GM19035 (cell line): ENCODE data around the gene TNFSF13.
"Not testable (repeated sequence)": the region's sequence is repeated elsewhere in the genome, so short reads cannot be mapped to it uniquely, and the experiment has no call there.

ENCODE experiments used
- ATAC-seq: cut with Tn5 transposase; IDR thresholded peaks from one replicate; pipeline ENCODE4 v1.9.1; 2021; ENCODE audit not compliant: unreplicated experiment

The TNFSF13 gene

GRCh38 chr17:7589891-7590691 lies 31.5 kb downstream of the TNFSF13 start, which contains the start of gene SOX15:
Gene SOX15 (minus strand): TSS chr17:7590094. CDS start chr17:7589676, 418 bp downstream.
- no peak for ATAC-seq

DNA sequence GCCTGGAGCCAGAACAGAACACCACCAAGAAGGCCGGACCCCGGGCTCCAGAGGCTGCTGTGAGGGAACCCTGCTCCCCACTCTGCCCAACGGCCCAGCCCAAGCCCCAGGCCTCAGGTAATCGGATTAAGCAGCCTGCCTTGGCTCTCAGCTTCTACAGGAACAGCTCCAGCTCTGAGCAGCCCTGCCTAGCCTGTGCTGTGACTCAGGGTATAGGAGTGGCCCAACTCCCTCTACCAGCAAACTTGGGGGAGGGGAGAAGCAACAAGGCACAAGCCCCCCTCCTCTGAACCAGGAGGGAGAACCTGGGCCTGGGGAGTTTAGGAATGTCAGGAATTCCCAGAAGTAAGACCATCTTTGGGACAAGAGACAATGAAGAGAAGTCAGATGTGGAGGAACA lies 32.2 kb downstream of the TNFSF13 start:
- ATAC-seq, result no peak

- no peak for ATAC-seq
Measured at GRCh38 chr17:7591596-7591995, 33.0 kb downstream of the TNFSF13 start.

- no peak for ATAC-seq
Measured at GRCh38 chr17:7592422-7593021, 34.0 kb downstream of the TNFSF13 start.

GRCh38 chr17:7593296-7593695 lies 34.7 kb downstream of the TNFSF13 start:
- no peak for ATAC-seq

DNA sequence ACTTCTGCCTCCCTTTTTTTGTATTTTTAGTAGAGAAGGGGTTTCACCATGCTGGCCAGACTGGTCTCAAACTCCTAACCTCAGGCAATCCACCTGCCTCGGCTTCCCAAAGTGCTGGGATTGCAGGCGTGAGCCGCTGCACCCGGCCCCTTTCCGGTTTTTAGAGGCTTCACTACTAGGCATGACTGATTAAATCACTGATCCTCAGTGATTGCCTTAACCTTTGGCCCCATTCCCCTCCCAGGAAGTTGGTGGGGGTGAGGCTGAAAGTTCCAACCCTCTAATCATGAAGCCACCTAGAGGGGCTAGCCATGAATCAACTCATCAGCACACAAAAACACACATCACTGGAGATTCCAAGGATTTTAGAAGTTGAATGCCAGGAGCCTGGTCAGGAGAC lies 39.0 kb downstream of the TNFSF13 start:
- not testable (repeated sequence) for ATAC-seq

GRCh38 chr17:7606280-7606679 lies 47.7 kb downstream of the TNFSF13 start:
- ATAC-seq, result no peak

GRCh38 chr17:7610641-7611040 lies 52.1 kb downstream of the TNFSF13 start:
- no peak for ATAC-seq
